Measurements from ENCODE around the gene ARHGAP28.

DNA sequence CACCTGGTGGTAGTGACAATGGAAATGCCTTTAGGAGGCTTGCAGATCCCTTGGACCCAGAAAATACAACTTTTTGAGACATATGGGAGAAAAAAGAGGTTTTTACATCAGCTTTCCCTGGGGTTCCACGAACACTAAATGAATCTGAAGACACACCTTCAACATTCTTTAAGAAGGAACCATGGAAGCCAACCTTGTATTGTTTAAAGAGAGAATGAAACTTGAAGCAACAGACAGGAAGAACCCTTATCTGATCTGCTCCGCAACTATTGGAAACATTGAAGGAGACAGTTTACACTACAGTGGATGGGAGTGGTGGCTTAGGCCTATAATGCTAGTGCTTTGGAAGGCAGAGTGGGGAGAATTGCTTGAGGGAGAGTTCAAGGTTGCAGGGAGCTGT lies 197.6 kb downstream of the ARHGAP28 start:
- TF ChIP-seq CTCF (IDR thresholded peaks at IDR 0.05), result no peak
- no peak for TF ChIP-seq EP300 (IDR thresholded peaks at IDR 0.05)
